UCSD-AML1 (cell line): ENCODE data around the gene ZMYND8.
"Not testable (repeated sequence)": the region's sequence is repeated elsewhere in the genome, so short reads cannot be mapped to it uniquely, and the experiment has no call there.

Experiments used
- DNase-seq: peaks from one replicate; lab custom pipeline; 2025; ENCODE audit not compliant: unreplicated experiment; lab: John Stamatoyannopoulos, UW

ZMYND8 gene

GRCh38 chr20:47314647-47315338 is 41.7 kb downstream of the ZMYND8 start:
- no peak for DNase-seq

- no peak for DNase-seq
Observed at GRCh38 chr20:47311967-47312681, 44.4 kb downstream of the ZMYND8 start.

- DNase-seq, result no peak
Observed at GRCh38 chr20:47311211-47311610, 45.3 kb downstream of the ZMYND8 start.

- no peak for DNase-seq
Observed at GRCh38 chr20:47310729-47311128, 45.8 kb downstream of the ZMYND8 start.

- DNase-seq, result no peak
Observed at GRCh38 chr20:47309806-47310426, 46.6 kb downstream of the ZMYND8 start.

GRCh38 chr20:47309394-47309793 is 47.1 kb downstream of the ZMYND8 start:
- no peak for DNase-seq

- not testable (repeated sequence) for DNase-seq
Observed at GRCh38 chr20:47307569-47307968, 48.9 kb downstream of the ZMYND8 start.

- no peak for DNase-seq
Observed at GRCh38 chr20:47306755-47307370, 49.6 kb downstream of the ZMYND8 start.

- DNase-seq, result no peak
Observed at GRCh38 chr20:47306095-47306494, 50.4 kb downstream of the ZMYND8 start.

- DNase-seq, result no peak
Observed at GRCh38 chr20:47305667-47306066, 50.8 kb downstream of the ZMYND8 start.

GRCh38 chr20:47304287-47304686 is 52.2 kb downstream of the ZMYND8 start:
- DNase-seq, result no peak

- no peak for DNase-seq
Observed at GRCh38 chr20:47303736-47304135, 52.8 kb downstream of the ZMYND8 start.

- DNase-seq, result no peak
Observed at GRCh38 chr20:47300071-47300470, 56.4 kb downstream of the ZMYND8 start.

GRCh38 chr20:47298624-47299023 is 57.9 kb downstream of the ZMYND8 start:
- no peak for DNase-seq

GRCh38 chr20:47297746-47298145 is 58.8 kb downstream of the ZMYND8 start:
- no peak for DNase-seq

- DNase-seq, result no peak
Observed at GRCh38 chr20:47296950-47297349, 59.5 kb downstream of the ZMYND8 start.

- no peak for DNase-seq
Observed at GRCh38 chr20:47295921-47296426, 60.5 kb downstream of the ZMYND8 start.

- no peak for DNase-seq
Observed at GRCh38 chr20:47295129-47295813, 61.2 kb downstream of the ZMYND8 start.

GRCh38 chr20:47293631-47294030 is 62.9 kb downstream of the ZMYND8 start:
- no peak for DNase-seq

GRCh38 chr20:47292581-47292980 is 63.9 kb downstream of the ZMYND8 start:
- DNase-seq, result no peak
